NK-92 (cell line): ENCODE data around the gene IPO11.

Experiments used
- DNase-seq: peaks from one replicate; lab custom pipeline; 2025; ENCODE audit not compliant: unreplicated experiment; lab: John Stamatoyannopoulos, UW

Gene IPO11

GRCh38 chr5:62568800-62569432 is 156.4 kb downstream of the IPO11 start:
- no peak for DNase-seq

GRCh38 chr5:62569470-62569869 is 156.9 kb downstream of the IPO11 start:
- DNase-seq, result no peak

GRCh38 chr5:62572918-62573514 is 160.5 kb downstream of the IPO11 start:
- DNase-seq, result no peak

- DNase-seq, result no peak
Measured at GRCh38 chr5:62574599-62574998, 162.0 kb downstream of the IPO11 start.

- no peak for DNase-seq
Measured at GRCh38 chr5:62575066-62575465, 162.5 kb downstream of the IPO11 start.

- no peak for DNase-seq
Measured at GRCh38 chr5:62575489-62575888, 162.9 kb downstream of the IPO11 start.

GRCh38 chr5:62576570-62577170 is 164.1 kb downstream of the IPO11 start:
- DNase-seq, result no peak

GRCh38 chr5:62577488-62577887 is 164.9 kb downstream of the IPO11 start:
- no peak for DNase-seq

- no peak for DNase-seq
Measured at GRCh38 chr5:62578540-62578939, 166.0 kb downstream of the IPO11 start, which contains the start of gene LRRC70. Gene LRRC70 (plus strand): TSS chr5:62578819. CDS start chr5:62579439, 620 bp downstream.

- no peak for DNase-seq
Measured at GRCh38 chr5:62579761-62580160, 167.2 kb downstream of the IPO11 start.

GRCh38 chr5:62581836-62582597 is 169.5 kb downstream of the IPO11 start:
- DNase-seq, result no peak

GRCh38 chr5:62584391-62584790 is 171.8 kb downstream of the IPO11 start:
- no peak for DNase-seq

GRCh38 chr5:62585306-62585705 is 172.7 kb downstream of the IPO11 start:
- no peak for DNase-seq

GRCh38 chr5:62585751-62586150 is 173.2 kb downstream of the IPO11 start:
- no peak for DNase-seq

GRCh38 chr5:62587737-62588136 is 175.2 kb downstream of the IPO11 start:
- no peak for DNase-seq

GRCh38 chr5:62588668-62589067 is 176.1 kb downstream of the IPO11 start:
- no peak for DNase-seq

GRCh38 chr5:62589504-62589903 is 176.9 kb downstream of the IPO11 start:
- DNase-seq, result no peak

- DNase-seq, result no peak
Measured at GRCh38 chr5:62590387-62590786, 177.8 kb downstream of the IPO11 start.

GRCh38 chr5:62592558-62592957 is 180.0 kb downstream of the IPO11 start:
- no peak for DNase-seq

GRCh38 chr5:62593331-62593730 is 180.8 kb downstream of the IPO11 start:
- no peak for DNase-seq

GRCh38 chr5:62594364-62594984 is 181.9 kb downstream of the IPO11 start:
- DNase-seq, result no peak
